ENCODE results near the gene VASP. TPM values are rescaled to one million over a fixed set of nuclear protein-coding genes. Genes with fewer than 3 reads are reported as not detected.

VASP gene
- total and polyA plus RNA-seq, 9 of the 15 experiments (the other 6 are each of a cell fraction or from before 2014, with no cell fraction given): 16.7 to 261 (median 112) TPM

DNA sequence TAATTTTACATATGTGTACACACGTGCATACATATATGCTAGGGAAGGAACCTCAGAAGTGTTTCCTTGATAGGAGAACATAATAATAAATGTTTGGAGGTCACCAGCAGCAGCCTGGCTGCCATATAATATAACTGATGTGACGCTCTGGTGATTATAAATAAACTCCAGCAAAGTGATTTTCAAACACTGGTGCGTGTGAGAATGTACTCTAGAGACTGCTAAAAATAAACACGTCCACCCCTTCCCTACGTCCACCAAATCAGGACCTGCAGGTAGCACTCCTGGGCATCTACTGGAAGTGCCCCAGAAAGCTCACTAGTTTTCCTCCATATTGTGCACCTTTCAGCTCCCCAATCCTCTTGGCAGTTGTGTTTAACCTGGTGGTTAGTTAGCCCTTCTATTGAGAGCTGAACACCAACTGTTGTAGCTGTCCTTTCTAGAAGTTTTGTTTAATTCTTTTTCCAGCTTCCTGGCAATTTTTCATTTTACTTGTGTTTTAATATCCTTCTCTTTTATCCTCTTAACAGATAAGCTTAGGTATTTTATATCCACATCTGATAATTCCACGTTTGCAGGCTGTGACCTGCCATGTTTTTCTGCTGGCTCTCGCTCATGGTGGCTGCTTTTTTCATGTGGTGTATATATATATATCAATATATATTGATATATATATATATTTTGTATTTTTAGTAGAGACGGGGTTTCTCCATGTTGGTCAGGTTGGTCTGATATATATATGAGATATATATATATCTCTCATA lies 64.4 kb downstream of the VASP start (continued):
- TF ChIP-seq RUNX1 (IDR thresholded peaks at IDR 0.05; ENCODE audit: low read depth) (no peak), MTF1 (CRISPR knock-in tag; IDR thresholded peaks at IDR 0.05; ENCODE audit: borderline replicate concordance) (no peak), MTA1 (IDR thresholded peaks at IDR 0.05; ENCODE audit: borderline replicate concordance) (no peak)

DNA sequence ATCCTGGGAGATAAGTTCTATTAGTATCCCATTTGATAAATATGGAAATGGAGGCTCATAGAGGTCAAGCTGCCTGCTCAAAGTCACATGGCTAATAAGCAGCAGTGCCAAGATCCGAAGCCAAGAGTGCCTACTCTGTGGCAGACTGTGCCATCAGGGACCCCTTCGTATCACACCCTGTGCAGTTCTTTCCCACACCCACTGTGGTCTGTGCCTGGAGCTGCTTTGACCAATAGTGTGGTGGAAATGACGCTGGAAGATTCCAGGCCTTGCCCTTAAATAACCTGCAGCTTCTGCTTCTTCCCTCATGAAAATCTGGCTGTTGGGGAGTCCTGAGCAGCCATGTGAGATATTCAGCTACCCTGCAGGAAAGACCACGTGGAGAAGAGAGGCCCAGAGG lies 67.2 kb downstream of the VASP start:
- Histone ChIP-seq H4K20me1 (replicated peaks; ENCODE audit: control insufficient read depth, insufficient read depth, low read length) (no peaks in the 10 kb centered on the region; the same call in 1 of the 2 replicates), H3K9me3 (replicated peaks; ENCODE audit: control insufficient read depth, insufficient read depth, low read depth, low read length) (no peaks in the 10 kb centered on the region), H3K27me3 (ENCODE audit: control insufficient read depth in 2 of 2, insufficient read depth in 2 of 2, low read length in 2 of 2) (no peaks in the 10 kb centered on the region), H3K4me3 (no peak overlapping the region), H3K36me3 (ENCODE audit: control insufficient read depth, insufficient read depth, low read length) (peaks cover 13% of the 10 kb centered on the region; the same call in 2 of the 3 replicates), H3K9me1 (ENCODE audit: control insufficient read depth, insufficient read depth, low read length) (no peaks in the 10 kb centered on the region), H3K4me1 (replicated peaks in 1 of 2; ENCODE audit: control insufficient read depth in 2 of 2, insufficient read depth in 2 of 2, low read length in 2 of 2) (peaks cover 16 to 18% of the 10 kb centered on the region in 2 experiments; a peak in 4 of 5 replicates), H3K4me2 (ENCODE audit: insufficient read depth, low read length) (no peak overlapping the region), H3K27ac (ENCODE audit: extremely low read depth, low read depth, low read length) (no peak overlapping the region), H2AFZ (ENCODE audit: low read depth, low read length) (no peak overlapping the region), H3K79me2 (ENCODE audit: control insufficient read depth, insufficient read depth, low read length) (peaks cover 51% of the 10 kb centered on the region), H3K9ac (ENCODE audit: insufficient read depth in 1 of 2, low read depth in 2 of 2, low read length in 2 of 2) (peak overlapping the region in 1 of 2 experiments; percentile 9; a peak in 1 of 4 replicates)
- FAIRE-seq (no peak), ATAC-seq (no peak), DNase-seq (ENCODE audit: extremely low read depth in 1 of 4, low spot score in 3 of 4) (no peak)
- WGBS (ENCODE audit: insufficient coverage, low coverage, missing lambda C conversion rate): 65% methylated on average over 4 of the region's 4 CpGs
- intact Hi-C loops (cut with micrococcal nuclease) (no loop called here), in situ Hi-C loops (cut with MboI) (no loop called here)
- TF ChIP-seq, protein P1, sequence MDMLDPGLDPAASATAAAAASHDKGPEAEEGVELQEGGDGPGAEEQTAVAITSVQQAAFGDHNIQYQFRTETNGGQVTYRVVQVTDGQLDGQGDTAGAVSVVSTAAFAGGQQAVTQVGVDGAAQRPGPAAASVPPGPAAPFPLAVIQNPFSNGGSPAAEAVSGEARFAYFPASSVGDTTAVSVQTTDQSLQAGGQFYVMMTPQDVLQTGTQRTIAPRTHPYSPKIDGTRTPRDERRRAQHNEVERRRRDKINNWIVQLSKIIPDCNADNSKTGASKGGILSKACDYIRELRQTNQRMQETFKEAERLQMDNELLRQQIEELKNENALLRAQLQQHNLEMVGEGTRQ (CRISPR knock-in tag; IDR thresholded peaks at IDR 0.05): no peak
- TF ChIP-seq CBX3 (IDR thresholded peaks at IDR 0.05; ENCODE audit: borderline replicate concordance in 1 of 2, low read length in 2 of 2) (no peak), RFX1 (IDR thresholded peaks at IDR 0.05) (no peak)
- TF ChIP-seq, protein P2, sequence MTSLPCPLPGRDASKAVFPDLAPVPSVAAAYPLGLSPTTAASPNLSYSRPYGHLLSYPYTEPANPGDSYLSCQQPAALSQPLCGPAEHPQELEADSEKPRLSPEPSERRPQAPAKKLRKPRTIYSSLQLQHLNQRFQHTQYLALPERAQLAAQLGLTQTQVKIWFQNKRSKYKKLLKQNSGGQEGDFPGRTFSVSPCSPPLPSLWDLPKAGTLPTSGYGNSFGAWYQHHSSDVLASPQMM (CRISPR knock-in tag; IDR thresholded peaks at IDR 0.05): no peak
- no TSS peak for BruUV-seq (replicated peaks)
- ChIA-PET POLR2A (no interaction called here), CTCF (ENCODE audit: low intra/inter-chr PET ratio) (no interaction called here)

All from K562 (cell line).